ENCODE data around the gene GLI3.

- no peak for TF ChIP-seq TAF1 (IDR thresholded peaks at IDR 0.05; ENCODE audit: low read depth, low read length)
- no peak for TF ChIP-seq POLR2A (IDR thresholded peaks at IDR 0.05; ENCODE audit: low read depth, low read length)
- TF ChIP-seq SPI1 (IDR thresholded peaks at IDR 0.05; ENCODE audit: low read depth, low read length) = no peak
- no peak for TF ChIP-seq POU2F2 (IDR thresholded peaks at IDR 0.05; ENCODE audit: low read depth, low read length)
- TF ChIP-seq PAX5 (IDR thresholded peaks at IDR 0.05; ENCODE audit: insufficient read depth, low read length, severe bottlenecking) = no peak
- no peak for TF ChIP-seq POLR2AphosphoS5 (IDR thresholded peaks at IDR 0.05; ENCODE audit: low read depth, low read length)
Measured at GRCh38 chr7:42247301-42247700, 10.3 kb upstream of the GLI3 start.
